Endothelial cell of umbilical vein (primary cell): ENCODE measurements around the gene DGUOK. TPM values are rescaled to one million over a fixed set of nuclear protein-coding genes. Genes with fewer than 3 reads are reported as not detected.

ENCODE experiments used
- BruUV-seq: library from RNA; stranded (reverse); fragments of 400-500 nt; replicated peaks from 2 replicates; lab custom pipeline; 2021; lab: Mats Ljungman, UMichigan
- CTCF ChIA-PET: fragments of 300-600, 350-600 bp; sonication (Branson Sonifier 250); formaldehyde crosslinking; loops from one replicate; lab custom pipeline; 2021; ENCODE audit warnings: antibody characterized with exemption, inconsistent platforms; lab: Charles Lee
- POLR2A ChIA-PET: fragments of 300-600, 350-600 bp; sonication (Branson Sonifier 250); formaldehyde crosslinking; loops from one replicate; lab custom pipeline; 2021; ENCODE audit warnings: antibody characterized with exemption, inconsistent platforms; lab: Charles Lee
- DNase-seq: peaks from one replicate; pipeline ENCODE4 v3.0.0-alpha.2; 2011; ENCODE audit warnings: low read depth, low spot score
- FAIRE-seq: peaks from 2 replicates; lab custom pipeline; 2011; peaks lifted over from hg19 to GRCh38; lab: Jason Lieb, UNC
- H2AFZ ChIP-seq: 2 replicates; pipeline ENCODE4 v1.6.0; 2012; ENCODE audit warnings: low read depth, low read length, control low read depth, inconsistent platforms
- H3K27ac ChIP-seq: 2 replicates; pipeline ENCODE4 v1.5.1; 2011; ENCODE audit warnings: low read depth, mild to moderate bottlenecking, control low read depth, low read length, moderate library complexity; ENCODE audit not compliant: insufficient read depth
- H3K27me3 ChIP-seq, 2 experiments: 2 replicates each; pipeline versions ENCODE4 v1.6.0 to v1.6.1; 2011; ENCODE audit warnings: low read length in 2 of 2, mixed read lengths in 1 of 2; ENCODE audit not compliant: control insufficient read depth in 2 of 2, insufficient read depth in 2 of 2
- H3K36me3 ChIP-seq, 2 experiments: 2 replicates in 1 of 2; 3 replicates in 1 of 2; pipeline ENCODE4 v1.5.1; 2011; ENCODE audit warnings: low read length in 2 of 2, mild to moderate bottlenecking in 1 of 2, moderate library complexity in 1 of 2; ENCODE audit not compliant: control insufficient read depth in 2 of 2, insufficient read depth in 2 of 2; ENCODE audit errors: extremely low read depth in 1 of 2
- H3K4me1 ChIP-seq: 3 replicates; pipeline ENCODE4 v1.5.1; 2011; ENCODE audit warnings: mild to moderate bottlenecking, low read length; ENCODE audit not compliant: control insufficient read depth, insufficient read depth; ENCODE audit errors: extremely low read depth
- H3K4me2 ChIP-seq: 2 replicates; pipeline ENCODE4 v1.6.1; 2011; ENCODE audit warnings: low read length, control low read depth, mixed read lengths; ENCODE audit not compliant: insufficient read depth
- H3K4me3 ChIP-seq, 3 experiments: fragments of 200-600 bp in 1 of 3; sonication (generic), shearing (Covaris generic) in 1 of 3; replicated peaks in 1 of 3; 2 replicates each; pipeline ENCODE4 v1.5.1; 2011 to 2016; ENCODE audit warnings: control low read depth in 3 of 3, low read length in 3 of 3, mild to moderate bottlenecking in 2 of 3, inconsistent platforms in 1 of 3, low read depth in 1 of 3, moderate library complexity in 1 of 3; ENCODE audit not compliant: insufficient read depth in 1 of 3
- H3K79me2 ChIP-seq: 2 replicates; pipeline ENCODE4 v1.6.0; 2012; ENCODE audit warnings: low read length, inconsistent platforms; ENCODE audit not compliant: control insufficient read depth, insufficient read depth
- H3K9ac ChIP-seq: replicated peaks from 2 replicates; pipeline ENCODE3; 2011; ENCODE audit warnings: low read length, control low read depth; ENCODE audit not compliant: insufficient read depth; ENCODE audit errors: extremely low read depth
- H3K9me1 ChIP-seq: replicated peaks from 3 replicates; pipeline ENCODE4 v1.6.0; 2011; ENCODE audit warnings: mild to moderate bottlenecking, low read length; ENCODE audit not compliant: control insufficient read depth, insufficient read depth; ENCODE audit errors: extremely low read depth
- H3K9me3 ChIP-seq: replicated peaks from 2 replicates; pipeline ENCODE4 v1.5.1; 2012; ENCODE audit warnings: low read length, inconsistent platforms; ENCODE audit not compliant: control insufficient read depth, insufficient read depth
- H4K20me1 ChIP-seq: replicated peaks from 2 replicates; pipeline ENCODE3; 2011; ENCODE audit warnings: mild to moderate bottlenecking, low read length; ENCODE audit not compliant: control insufficient read depth, insufficient read depth; ENCODE audit errors: extremely low read depth
- EZH2 ChIP-seq: IDR thresholded peaks from 2 replicates; pipeline ENCODE4 v1.6.1; 2012; ENCODE audit warnings: borderline replicate concordance, low read depth, mild to moderate bottlenecking, moderate library complexity, low read length, inconsistent platforms; ENCODE audit not compliant: severe bottlenecking
- FOS ChIP-seq: IDR thresholded peaks from 2 replicates; pipeline ENCODE4 v1.6.1; 2011; ENCODE audit warnings: mild to moderate bottlenecking, low read length, moderate library complexity, borderline replicate concordance; ENCODE audit not compliant: insufficient read depth
- GATA2 ChIP-seq: IDR thresholded peaks from 2 replicates; pipeline ENCODE4 v1.7.0; 2011; ENCODE audit warnings: low read depth, mild to moderate bottlenecking, moderate library complexity, mixed read lengths, low read length; ENCODE audit not compliant: insufficient read length, insufficient read depth
- JUN ChIP-seq: IDR thresholded peaks from 2 replicates; pipeline ENCODE4 v1.6.1; 2011; ENCODE audit warnings: borderline replicate concordance, low read depth; ENCODE audit not compliant: insufficient read length, insufficient read depth
- MYC ChIP-seq: IDR thresholded peaks from one replicate; pipeline ENCODE4 v1.6.1; 2011; ENCODE audit warnings: mild to moderate bottlenecking, low read depth, low read length
- POLR2A ChIP-seq: IDR thresholded peaks from 2 replicates; pipeline ENCODE4 v1.6.1; 2012; ENCODE audit warnings: low read depth, mild to moderate bottlenecking, control low read depth, low read length
- POLR2AphosphoS5 ChIP-seq: IDR thresholded peaks from 2 replicates; pipeline ENCODE4 v1.6.1; 2012; ENCODE audit warnings: low read depth, mild to moderate bottlenecking, control low read depth, low read length, moderate library complexity; ENCODE audit not compliant: insufficient read depth
- dilution Hi-C: fragments of 300-500 bp; cut with MboI; formaldehyde crosslinking; loops from one replicate; pipeline ENCODE4 v1.15.0; 2019; ENCODE audit warnings: low sequenced_read_pairs; ENCODE audit not compliant: extremely low pct_ligation_motif_present
- intact Hi-C: fragments of 100-400 bp; cut with micrococcal nuclease; formaldehyde crosslinking; loops from one replicate; pipeline ENCODE4 v1.10.0; 2022
- polyA plus RNA-seq, 4 experiments: library from polyadenylated mRNA; depleted of rRNA in 3 of 4; stranded (reverse) in 3 of 4; unstranded in 1 of 4; fragments of >200 nt; gene quantifications; 2 replicates each; pipeline versions ENCODE4 v1.2.1 to v1.2.3, GENCODE V29; 2011 to 2012; ENCODE audit warnings: missing spikeins in 1 of 4
- total RNA-seq: library from RNA; stranded (reverse); gene quantifications from 2 replicates; pipeline ENCODE4 v1.2.3, GENCODE V29; 2021
- TF ChIP-seq, protein P1 (sequence below), 2 donors: IDR thresholded peaks; 1 replicate in 1 of 2; 2 replicates in 1 of 2; pipeline ENCODE4 v1.5.1; 2011; ENCODE audit warnings: low read length in 2 of 2, mild to moderate bottlenecking in 2 of 2, moderate library complexity in 2 of 2, control low read depth in 1 of 2, inconsistent platforms in 1 of 2, low read depth in 1 of 2; ENCODE audit not compliant: insufficient read depth in 1 of 2; ENCODE audit errors: extremely low read depth in 1 of 2
- TF ChIP-seq, protein P2 (sequence below): IDR thresholded peaks from 2 replicates; pipeline ENCODE4 v1.6.1; 2011; ENCODE audit not compliant: insufficient read depth, insufficient read length

The DGUOK gene
- total and polyA plus RNA-seq, 2 donors (not counting 3 experiments of a cell fraction or from before 2014, with no cell fraction given) = 51.8 to 77.5 TPM

DNA sequence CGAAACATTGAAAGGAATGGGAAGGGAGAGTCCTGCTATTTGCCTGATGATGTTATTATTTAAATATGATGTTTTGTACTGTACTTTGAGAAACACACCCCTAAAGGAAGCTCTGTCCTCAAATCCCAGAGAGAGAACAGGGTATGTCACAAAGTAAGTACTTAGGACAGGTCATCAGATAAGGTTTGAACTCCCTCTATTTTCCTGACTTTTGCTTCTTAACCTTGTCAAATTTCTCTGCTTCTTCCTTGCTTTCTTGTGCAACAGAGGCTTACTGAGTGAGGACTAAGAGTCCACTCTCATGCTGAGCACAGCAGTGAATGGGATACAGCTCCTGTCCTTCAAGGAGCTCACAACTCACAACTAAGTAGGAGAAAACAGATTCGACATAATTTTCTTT lies 3.7 kb downstream of the DGUOK start:
- FAIRE-seq = no peak

More for the DNA sequence above, 3.7 kb downstream of the DGUOK start:
- DNase-seq = no peak
- no TSS peak for BruUV-seq
- POLR2A ChIA-PET = no interaction called here
- Histone ChIP-seq H3K9ac (no peak overlapping the region), H2AFZ (no peak overlapping the region), H3K9me1 (no peaks in the 10 kb centered on the region), H3K27ac (no peak overlapping the region), H3K36me3 (no peaks in the 10 kb centered on the region), H3K4me2 (no peak overlapping the region), H4K20me1 (peaks cover 3% of the 10 kb centered on the region), H3K4me1 (peaks cover 15% of the 10 kb centered on the region), H3K79me2 (peaks cover 54% of the 10 kb centered on the region), H3K9me3 (no peaks in the 10 kb centered on the region), H3K4me3 (no peak overlapping the region), H3K27me3 (no peaks in the 10 kb centered on the region)
- intact Hi-C loops = no loop called here
- CTCF ChIA-PET = interaction anchor here (1.1 kb wide), 1 partner anchor 103 kb away, joined by 4 read pairs; no protein-coding TSS in a partner anchor
- dilution Hi-C loops = no loop called here
- TF ChIP-seq JUN (no peak), POLR2A (no peak), FOS (no peak), MYC (no peak), GATA2 (no peak), POLR2AphosphoS5 (no peak), EZH2 (no peak)
- TF ChIP-seq, protein P1, sequence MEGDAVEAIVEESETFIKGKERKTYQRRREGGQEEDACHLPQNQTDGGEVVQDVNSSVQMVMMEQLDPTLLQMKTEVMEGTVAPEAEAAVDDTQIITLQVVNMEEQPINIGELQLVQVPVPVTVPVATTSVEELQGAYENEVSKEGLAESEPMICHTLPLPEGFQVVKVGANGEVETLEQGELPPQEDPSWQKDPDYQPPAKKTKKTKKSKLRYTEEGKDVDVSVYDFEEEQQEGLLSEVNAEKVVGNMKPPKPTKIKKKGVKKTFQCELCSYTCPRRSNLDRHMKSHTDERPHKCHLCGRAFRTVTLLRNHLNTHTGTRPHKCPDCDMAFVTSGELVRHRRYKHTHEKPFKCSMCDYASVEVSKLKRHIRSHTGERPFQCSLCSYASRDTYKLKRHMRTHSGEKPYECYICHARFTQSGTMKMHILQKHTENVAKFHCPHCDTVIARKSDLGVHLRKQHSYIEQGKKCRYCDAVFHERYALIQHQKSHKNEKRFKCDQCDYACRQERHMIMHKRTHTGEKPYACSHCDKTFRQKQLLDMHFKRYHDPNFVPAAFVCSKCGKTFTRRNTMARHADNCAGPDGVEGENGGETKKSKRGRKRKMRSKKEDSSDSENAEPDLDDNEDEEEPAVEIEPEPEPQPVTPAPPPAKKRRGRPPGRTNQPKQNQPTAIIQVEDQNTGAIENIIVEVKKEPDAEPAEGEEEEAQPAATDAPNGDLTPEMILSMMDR (IDR thresholded peaks at IDR 0.05; ENCODE audit: extremely low read depth in 1 of 2, insufficient read depth in 1 of 2, low read depth in 1 of 2, low read length in 2 of 2) = no peak
- TF ChIP-seq, protein P2, sequence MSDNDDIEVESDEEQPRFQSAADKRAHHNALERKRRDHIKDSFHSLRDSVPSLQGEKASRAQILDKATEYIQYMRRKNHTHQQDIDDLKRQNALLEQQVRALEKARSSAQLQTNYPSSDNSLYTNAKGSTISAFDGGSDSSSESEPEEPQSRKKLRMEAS = no peak
